Fibroblast of peridontal ligament (primary cell): ENCODE measurements around the gene LACTBL1.
"Not testable (repeated sequence)": the region's sequence is repeated elsewhere in the genome, so short reads cannot be mapped to it uniquely, and the experiment has no call there.

Experiments
- DNase-seq: peaks from one replicate; pipeline ENCODE4 v3.0.0-alpha.2; 2010; ENCODE audit errors: extremely low read depth

LACTBL1 gene

GRCh38 chr1:22976461-22977243 is 4.0 kb upstream of the LACTBL1 start:
- peak; percentile 93 for DNase-seq

DNA sequence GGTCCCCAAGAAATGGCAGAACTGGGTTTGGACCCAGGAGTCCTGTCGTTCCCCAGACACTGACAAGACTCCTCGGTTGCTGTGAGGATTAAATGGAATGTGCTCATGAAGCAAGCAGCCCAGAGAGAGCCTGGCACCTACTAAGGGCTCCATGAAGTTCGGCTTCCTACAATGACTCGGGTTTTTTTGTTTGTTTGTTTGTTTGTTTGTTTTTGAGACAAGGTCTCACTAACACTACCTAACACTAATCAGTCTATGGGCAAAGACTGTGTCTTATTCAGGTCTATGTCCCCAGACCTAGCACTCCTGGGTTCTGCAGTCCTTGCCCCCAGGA is 3.4 kb upstream of the LACTBL1 start:
- no peak for DNase-seq

DNA sequence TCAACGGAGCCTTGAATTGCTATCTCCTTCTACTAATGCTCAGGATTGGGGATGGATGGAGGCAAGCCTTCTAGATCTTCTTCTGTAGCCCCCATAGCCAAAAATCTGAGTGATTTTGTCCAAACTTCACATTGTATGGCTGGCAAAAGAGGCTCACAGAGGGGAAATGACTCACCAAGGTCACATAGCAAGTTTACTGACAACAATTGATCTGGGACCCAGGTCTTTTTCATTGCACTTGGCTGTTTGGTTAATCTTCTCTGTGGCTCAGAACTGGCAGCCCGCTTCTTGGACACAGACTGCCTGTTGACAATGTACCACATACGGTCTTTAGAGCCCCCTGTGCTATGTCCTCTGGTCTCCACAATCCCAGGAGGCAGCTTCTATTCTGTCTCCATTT is 3.0 kb upstream of the LACTBL1 start:
- DNase-seq: peak; percentile 8

GRCh38 chr1:22971611-22972405 is 858 bp downstream of the LACTBL1 start:
- no peak for DNase-seq

- no peak for DNase-seq
Observed at GRCh38 chr1:22971161-22971560, 1.5 kb downstream of the LACTBL1 start.

DNA sequence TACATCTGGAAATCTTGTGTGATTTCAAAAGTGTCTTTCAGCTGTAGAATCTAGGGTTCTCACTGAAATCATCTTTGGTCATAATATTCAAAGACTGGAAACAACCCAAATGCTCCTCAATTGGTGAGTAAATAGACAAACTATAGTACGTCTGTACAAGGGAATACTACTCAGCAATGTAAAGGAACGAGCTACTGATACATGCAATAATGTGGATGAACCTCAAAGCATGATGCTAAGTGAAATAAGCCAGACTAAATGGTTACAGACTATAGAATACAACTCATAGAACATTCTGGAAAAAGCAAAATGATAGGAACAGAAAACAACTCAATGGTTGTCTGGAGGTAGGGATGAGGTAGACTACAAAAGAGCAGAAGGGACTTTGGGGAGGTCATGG is 2.6 kb downstream of the LACTBL1 start:
- DNase-seq: no peak

GRCh38 chr1:22969304-22969709 is 3.4 kb downstream of the LACTBL1 start:
- peak; percentile 74 for DNase-seq

DNA sequence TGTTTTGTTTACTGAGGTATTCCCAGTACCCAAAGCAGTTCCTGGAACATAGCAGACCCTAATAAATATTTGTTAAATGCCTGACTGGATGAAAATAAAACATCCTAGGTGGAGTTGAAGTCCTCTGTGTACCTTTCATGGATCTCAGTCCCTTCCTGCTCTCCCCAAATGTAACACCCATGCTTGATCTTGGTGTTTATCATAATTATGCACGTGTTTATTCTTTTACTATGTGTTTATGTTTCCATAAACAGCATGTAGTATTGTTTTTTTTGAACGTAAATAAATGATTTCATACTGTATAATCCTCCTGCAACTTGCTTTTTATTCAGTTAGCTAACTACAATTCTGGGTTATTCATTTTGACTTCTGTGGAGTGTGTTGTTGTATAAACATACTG is 4.8 kb downstream of the LACTBL1 start:
- no peak for DNase-seq

DNA sequence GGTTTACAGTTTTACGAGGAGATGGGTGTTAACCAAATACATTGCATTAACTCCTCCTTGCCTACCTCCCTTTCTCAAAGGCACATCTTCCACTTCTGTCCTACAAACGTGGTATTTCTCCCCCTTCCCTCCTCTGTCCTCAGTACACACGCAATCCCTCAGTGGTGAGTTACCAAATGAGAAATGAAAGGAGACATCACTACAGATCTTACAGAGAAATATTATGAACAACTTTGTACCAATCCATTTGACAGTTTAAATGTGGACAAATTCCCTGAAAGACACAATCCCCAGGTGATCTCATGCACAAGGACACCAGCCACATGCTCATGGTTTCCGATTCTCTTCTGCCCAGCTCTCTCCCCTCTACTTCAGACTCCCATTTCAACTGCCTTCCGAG is 6.4 kb downstream of the LACTBL1 start:
- DNase-seq: no peak

DNA sequence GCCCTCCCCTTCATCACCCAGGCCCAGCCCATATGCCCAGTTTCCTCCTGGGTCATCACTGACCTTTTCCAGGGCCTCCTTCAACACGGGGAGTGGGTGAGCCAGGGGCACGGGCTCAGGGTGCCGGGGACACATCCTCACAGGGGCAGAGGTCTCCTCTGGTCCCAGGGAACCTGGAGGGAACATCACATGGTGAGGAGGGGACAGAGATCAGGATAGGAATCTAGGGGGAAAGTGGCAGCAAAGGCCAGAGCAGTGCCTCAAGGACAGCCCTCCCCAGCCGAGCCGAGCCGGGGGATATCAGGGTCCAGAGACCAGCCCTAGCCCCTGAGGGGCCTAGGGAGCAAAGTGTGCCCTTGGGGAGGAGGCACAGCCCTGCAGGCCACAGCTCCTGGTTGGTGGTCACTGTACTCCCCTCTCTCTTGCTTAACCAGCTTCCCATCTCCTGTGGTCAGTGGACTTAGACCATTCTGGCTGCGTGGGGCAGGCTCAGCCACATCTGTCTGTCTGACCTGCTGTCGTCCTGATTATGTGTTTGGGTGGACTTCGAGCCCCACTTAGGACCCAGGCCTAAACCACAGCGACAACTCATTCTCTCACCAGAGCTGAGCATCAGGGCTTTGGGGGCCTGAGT is 9.5 kb downstream of the LACTBL1 start:
- no peak for DNase-seq

GRCh38 chr1:22962558-22962957 is 10.1 kb downstream of the LACTBL1 start:
- no peak for DNase-seq

GRCh38 chr1:22959545-22960360 is 12.9 kb downstream of the LACTBL1 start:
- DNase-seq: no peak

GRCh38 chr1:22958556-22958955 is 14.1 kb downstream of the LACTBL1 start:
- DNase-seq: no peak

DNA sequence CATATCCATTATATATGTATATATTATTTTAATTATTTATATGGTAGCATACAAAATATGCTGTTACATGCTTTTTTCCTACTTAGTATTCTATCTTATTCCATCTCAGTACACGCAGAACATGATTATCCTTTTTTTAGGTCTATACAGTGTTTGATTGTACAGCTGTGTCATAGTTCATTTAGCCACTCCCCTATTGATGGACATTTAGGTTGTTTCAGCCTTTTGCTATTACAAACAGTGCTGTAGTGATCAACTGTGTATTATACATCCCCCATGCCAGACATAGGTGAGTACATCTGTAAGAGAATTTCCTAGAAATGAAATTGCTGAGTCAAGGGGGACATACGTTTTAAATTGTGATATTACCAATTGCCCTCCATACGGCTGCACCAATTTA is 15.6 kb downstream of the LACTBL1 start:
- DNase-seq: no peak

- DNase-seq: no peak
Observed at GRCh38 chr1:22955146-22955545, 17.5 kb downstream of the LACTBL1 start.

DNA sequence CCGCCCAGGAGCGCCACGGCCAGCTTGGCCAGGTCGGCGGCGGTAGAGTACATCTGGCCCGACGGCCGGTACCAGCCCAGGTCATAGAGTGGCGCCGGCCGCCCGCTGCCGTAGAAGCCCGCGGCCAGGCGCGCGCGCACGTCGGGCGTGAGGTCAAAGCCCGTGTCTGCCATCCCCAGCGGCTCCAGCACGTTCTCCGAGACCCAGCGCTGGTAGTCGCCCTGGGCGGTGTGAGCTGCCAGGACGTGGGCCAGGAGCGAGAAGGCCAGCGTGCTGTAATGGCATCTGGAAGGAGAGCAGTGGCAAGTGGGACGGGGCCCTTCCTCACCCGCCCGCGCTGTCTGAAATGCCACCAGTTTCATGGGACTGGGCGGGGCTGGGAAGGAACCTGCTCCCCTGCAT is 18.9 kb downstream of the LACTBL1 start:
- no peak for DNase-seq

GRCh38 chr1:22953057-22953739 is 19.5 kb downstream of the LACTBL1 start:
- no peak for DNase-seq

DNA sequence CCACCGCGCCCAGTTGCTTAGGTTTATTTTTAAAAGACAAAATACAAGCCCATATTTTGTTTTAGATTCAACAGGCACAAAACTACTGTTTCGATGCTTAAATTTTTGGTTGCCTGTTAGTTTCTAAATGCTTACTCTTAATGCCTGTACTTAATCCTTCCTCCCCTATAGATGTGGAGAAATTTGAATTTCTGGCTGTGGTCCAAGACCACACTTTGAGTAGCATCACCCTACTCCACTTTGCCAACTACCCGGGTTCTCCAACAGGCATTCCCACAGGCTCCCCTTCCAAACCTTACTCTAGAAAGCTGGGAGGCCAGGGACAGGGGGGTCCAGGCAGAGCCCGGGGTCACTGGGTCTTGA is 20.0 kb downstream of the LACTBL1 start:
- DNase-seq: no peak

DNA sequence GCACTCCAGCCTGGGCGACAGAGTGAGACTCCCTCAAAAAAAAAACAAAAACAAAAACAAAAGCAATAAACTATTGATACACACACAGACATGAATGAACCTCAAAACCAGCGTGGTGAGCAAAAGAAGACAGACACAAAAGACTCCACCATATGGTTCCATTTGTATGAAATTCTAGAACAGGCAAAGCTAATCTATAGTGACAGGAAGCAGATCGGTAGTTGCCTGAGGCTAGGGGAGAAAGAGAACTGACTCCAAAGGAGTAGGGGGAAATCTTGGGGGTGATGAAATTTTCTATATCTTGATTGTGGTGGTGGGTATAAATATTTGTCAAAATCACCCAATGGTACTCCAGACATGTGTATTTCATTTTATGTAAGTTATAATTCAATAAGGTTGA is 20.9 kb downstream of the LACTBL1 start:
- no peak for DNase-seq

DNA sequence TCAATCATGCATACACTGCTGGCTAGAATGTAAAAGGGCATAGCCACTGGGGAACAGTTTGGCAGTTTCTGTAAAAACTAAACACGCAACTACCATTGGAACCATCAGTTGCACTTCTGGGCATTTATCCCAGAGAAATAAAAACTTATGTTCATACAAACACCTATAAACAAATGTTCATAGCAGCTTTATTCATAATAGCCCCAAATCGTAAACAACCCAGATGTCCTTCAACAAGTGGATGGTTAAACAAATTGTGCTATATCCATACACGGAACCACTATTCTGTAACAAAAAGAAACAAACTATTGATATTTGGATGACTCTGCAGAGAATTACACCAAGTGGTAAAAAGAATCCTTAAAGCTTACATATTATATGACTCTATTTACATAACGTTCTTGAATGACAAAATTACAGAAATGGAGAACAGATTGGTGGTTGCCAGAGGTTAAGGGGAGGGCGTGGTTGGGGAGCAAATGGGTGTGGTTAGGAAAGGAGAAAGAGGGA is 22.8 kb downstream of the LACTBL1 start:
- peak; percentile 79 for DNase-seq

DNA sequence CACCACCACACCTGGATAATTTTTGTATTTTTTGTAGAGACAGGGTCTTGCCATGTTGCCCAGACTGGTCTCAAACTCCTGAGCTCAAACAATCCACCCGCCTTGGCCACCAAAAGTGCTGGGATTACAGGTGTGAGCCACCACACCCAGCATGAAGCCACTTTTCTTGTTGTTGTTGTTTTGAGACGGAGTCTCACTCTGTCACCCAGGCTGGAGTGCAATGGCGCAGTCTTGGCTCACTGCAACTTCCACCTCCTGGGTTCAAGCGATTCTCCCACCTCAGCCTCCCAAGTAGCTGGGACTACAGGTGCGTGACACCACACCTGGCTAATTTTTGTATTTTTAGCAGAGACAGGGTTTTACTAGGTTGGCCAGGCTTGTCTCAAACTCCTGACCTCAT is 27.5 kb downstream of the LACTBL1 start:
- not testable (repeated sequence) for DNase-seq
